NCI-H1105 treated with DMSO at 0.1 percent for 48 hours (cell line): ENCODE results near the gene CNGA3.
"Not testable (repeated sequence)": the region's sequence is repeated elsewhere in the genome, so short reads cannot be mapped to it uniquely, and the experiment has no call there.

Experiments
- DNase-seq: peaks from one replicate; lab custom pipeline; 2025; lab: John Stamatoyannopoulos, UW

Gene CNGA3

DNA sequence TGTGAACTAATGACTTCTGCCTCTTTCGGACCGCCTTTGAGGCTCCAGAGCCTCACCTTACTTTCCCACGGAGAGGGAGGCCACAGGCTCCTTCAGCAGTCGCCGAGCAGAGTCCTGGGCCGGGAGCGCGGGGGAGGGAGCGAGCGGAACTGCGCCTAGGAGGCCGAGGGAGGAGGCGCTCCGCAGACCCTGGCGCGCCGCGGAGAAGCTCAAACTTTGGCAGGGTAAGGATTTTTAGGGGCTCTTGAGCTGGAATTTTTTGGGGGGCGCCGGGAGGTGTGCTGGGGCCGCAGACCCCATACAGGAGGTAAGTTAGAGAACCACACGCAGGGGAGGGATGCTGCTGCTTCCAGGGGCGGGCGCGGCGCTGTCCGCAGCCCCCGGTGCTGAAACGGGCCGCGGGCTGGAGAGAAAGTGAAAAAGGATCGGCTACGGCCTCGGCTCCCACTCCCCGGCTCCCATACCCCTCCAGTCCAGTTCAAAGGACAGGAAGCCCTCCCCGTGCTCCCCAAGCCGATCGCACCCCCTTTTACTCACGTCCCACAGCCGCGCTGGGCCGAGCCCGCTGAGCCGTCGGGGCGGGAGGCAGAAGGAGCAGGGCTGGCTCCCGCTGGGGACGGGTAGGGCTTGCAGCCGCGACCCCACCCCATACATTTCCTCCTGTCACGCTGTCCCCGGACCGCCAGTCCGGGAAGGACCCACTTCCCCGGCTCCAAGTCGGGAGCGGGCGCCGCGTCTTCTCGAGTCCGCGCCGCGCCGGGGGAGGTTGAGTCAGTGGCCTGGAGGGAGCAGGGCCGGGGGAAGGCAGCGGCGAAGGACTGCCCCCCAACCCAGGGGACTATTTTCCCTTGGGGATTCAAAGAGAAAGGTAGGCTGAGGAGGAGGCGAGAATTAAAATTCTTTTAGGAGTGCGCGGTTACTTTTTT, at the start of gene CNGA3:
Gene CNGA3 (plus strand): TSS at position 146 of the 926 bp plus-strand sequence. CDS start 23,520 bp downstream, outside the sequence.
- no peak for DNase-seq

DNA sequence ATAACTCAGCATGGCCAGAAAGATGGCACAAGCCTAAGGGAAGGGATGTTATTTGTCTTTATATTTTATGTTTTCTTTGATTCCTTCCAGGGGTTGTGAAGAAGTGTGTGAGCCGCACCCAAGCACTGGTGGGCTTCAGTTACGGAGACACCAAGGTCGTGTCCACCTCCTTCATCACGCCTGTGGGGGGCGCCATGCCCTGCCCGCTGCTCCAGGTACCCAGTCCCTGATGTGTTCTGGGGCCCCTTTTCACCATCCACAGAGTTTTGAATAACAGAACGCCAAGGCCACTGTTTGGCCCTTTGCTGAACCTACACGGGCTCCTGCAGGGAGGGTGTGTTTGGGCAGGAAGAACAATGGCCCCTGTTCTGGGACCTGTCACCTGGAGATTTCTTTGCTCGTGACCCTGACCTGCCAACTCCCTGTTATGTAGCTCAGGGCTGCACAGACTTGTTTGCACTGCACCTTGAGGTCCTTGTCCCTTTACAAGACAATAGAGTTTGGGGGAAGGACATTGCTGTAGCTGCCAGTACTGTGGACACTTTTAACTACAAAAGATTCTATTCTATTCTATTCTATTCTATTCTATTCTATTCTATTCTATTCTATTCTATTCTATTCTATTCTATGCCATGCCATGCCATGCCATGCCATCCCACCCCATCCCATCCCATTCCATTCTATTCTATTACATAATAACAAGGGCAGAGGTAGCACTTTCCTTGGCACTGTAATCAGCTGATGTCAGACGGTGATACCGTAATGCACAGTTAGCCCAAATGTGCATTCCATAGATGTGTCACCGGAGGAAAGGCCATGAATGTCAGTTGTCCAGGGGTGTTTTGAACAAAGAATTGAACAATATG, 48.2 kb upstream of the CNGA3 start:
- DNase-seq, result no peak

- no peak for DNase-seq
These were observed 47.5 kb upstream of the CNGA3 start for GRCh38 chr2:98298683-98299164.

DNA sequence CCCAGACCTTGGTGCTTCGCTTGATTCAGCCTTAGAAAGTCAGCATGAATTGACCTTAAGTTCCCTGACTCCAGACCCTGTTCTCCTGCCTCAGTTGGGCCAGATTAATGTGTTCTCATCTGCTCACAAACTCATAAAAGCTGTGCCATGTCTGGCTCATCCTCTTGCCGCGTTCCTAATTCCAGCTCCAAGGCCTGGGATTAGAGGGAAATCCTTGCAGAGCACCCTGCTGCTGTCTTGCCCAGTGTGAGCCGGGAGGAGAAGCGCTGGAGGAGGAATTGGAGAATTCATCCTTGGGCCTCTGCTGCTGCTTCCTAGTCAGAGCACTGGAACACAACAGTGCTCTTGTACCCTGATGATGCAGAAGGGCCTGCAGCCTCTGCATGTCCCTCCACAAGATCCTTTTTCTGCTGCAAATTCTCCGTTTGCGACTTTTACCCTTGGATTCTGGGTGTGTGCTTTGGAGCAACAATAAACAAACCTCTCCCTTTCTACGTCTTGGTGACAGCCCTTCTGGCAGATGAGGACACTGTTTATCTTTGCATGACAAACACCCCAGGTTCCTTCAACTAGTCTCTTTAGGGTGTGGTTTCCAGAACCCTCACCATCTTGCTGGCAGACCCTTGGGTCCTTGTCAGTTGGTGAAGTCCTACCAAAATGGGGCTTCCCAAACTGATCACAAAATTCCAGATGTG, 46.9 kb upstream of the CNGA3 start:
- no peak for DNase-seq

DNA sequence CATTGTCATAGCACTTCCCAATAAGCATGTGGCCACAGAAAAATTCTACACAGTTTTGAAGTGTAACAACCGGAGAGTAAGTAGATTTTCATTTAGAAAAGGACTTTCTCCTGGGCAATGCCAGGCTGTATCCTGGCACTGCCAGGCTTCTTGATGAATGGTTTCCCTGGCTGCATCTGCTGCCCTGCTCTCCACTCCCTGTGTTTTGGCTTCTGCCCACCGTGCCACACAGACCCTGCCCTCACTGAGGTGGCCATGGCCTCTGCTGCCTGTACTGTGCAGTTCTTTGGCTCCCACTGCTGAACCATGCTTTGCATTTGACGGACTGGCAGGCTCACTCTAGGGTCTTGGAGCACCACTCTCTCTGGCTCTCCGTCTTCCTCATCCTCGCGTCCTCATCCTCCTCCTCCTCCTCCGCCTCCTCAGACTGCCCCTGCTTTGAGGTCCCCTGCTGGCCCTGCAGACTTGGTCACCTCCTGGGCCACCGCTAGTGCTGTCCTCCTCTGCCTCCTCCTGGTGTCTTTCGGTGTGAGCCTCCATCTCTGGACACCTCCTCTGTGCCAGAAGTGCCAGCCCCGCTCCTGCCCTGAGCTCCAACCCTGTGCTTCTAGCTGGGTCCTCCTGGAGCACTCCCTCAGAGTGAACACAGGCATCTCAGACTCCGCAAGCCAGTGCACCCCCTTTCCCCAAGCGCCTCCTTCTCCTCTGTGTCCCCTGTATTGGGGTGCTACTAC, 45.9 kb upstream of the CNGA3 start:
- no peak for DNase-seq

- DNase-seq, result no peak
These were observed 44.8 kb upstream of the CNGA3 start for GRCh38 chr2:98301469-98301868.

GRCh38 chr2:98307131-98307696, 39.0 kb upstream of the CNGA3 start:
- DNase-seq, result not testable (repeated sequence)

DNA sequence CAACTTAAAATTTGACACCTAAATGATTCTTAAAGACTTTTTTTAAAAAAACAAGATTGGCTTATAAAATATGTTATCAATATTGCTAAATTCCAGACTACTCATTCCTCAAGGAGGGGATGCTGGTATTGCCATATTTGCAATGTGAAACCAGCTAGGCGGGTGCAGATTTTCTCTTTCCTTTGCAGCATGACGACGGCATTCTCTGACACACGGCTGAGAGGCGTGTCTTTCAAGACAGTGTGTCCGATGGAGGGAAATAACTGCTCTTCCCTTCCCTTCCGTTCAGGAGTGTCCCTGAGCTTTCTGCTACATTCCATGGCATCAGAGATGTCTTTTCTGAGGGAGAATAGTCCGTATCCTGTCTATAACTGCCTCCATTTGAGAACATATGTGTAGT, 38.2 kb upstream of the CNGA3 start:
- no peak for DNase-seq

- DNase-seq, result no peak
These were observed 37.7 kb upstream of the CNGA3 start for GRCh38 chr2:98308532-98308931.

GRCh38 chr2:98309580-98309979, 36.7 kb upstream of the CNGA3 start:
- no peak for DNase-seq

DNA sequence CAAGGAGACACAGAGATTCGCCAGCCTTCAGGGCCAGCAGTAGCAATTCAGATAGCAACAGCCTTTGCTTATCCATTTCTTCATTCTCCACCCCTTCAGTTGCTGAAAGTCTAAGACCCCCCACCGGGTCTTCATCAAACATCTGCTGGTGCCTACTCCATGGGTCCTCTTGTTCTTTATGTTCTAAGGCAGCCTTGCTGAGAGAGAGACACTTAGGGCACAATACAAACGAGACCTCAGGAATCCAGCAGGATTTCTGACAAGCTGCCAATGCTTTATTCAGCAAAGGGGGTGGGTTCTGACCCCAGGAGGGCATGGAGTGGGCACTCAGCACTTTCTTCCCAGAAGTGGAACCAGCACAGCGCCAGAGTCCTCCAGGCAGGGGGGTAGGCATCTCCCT, 36.2 kb upstream of the CNGA3 start:
- DNase-seq, result no peak

DNA sequence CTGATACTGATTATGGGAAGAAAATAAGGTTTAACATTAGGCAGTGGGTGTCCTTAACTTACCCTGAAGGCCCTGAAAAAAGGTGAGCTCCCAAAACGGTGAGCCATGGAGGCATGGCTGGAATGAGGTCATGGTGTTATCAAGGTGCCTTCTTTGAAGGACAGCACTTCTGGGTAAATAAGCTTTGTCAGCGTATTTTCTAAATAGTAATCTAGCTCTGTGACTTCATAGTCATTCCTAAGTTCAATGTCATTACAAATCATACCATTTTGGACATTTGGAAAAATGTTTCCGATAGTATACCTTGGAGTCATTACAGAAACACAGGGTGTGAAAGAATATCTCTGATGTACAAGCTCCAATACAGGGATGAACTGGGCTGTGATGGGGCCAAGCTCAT, 35.2 kb upstream of the CNGA3 start:
- no peak for DNase-seq

DNA sequence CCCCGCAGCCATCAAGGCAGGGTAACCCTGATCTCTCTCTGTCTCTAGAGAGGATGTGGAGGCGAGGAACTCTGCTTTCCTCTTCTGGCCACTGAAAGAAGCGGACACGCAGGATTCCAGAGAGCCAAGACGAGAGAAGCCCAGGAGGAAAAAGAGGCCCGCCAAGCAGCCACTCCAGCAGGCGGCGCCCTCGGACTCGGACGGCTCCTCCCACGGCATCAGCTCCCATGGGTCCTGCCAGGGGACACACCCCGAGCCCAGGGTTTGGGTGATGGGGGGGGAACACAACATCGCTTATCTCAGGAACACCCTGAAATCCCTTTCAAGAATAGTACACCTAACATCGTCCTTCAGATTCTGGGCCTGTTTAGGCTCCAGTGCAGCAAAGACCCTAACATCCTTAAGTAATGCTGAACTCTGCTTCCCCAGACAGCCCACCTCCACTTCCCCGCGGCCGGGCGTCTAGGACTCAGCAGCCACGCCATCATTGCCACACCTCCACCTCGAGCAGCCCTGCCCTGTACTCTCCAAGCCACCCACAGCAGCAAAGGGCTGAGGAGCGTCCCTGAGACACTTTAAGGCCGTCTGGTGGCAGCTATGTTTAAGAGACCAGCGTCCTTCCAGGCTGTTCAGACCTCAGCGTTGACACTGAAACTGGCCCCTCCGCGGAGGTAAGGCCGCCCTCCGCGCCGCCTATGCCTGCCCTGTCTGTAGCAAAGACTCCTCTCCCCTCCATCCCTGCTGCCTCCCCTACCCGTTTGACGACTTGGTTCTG, 34.3 kb upstream of the CNGA3 start:
- no peak for DNase-seq

GRCh38 chr2:98313492-98314250, 32.6 kb upstream of the CNGA3 start:
- no peak for DNase-seq

DNA sequence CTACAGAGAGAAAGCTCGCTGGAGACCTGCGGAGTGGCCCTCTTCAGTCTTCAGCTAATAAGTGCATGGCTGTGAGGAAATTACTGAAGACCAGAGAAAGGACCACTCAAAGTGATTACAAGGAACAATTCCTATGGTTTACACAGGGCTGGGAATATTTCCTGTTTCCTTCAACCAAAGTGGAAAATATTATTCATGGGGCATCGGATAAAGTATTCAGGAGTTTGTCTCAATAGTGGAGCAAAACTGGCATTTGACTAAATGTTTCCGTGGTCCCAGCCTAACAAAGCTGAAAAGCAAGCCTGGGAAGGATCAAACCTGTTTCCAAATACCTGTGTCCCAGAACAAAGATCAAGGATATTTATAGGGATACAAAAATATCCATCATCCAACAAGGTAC, 32.0 kb upstream of the CNGA3 start:
- DNase-seq, result no peak

- DNase-seq, result no peak
These were observed 30.3 kb upstream of the CNGA3 start for GRCh38 chr2:98315957-98316356.

- no peak for DNase-seq
These were observed 29.0 kb upstream of the CNGA3 start for GRCh38 chr2:98317214-98317613.

DNA sequence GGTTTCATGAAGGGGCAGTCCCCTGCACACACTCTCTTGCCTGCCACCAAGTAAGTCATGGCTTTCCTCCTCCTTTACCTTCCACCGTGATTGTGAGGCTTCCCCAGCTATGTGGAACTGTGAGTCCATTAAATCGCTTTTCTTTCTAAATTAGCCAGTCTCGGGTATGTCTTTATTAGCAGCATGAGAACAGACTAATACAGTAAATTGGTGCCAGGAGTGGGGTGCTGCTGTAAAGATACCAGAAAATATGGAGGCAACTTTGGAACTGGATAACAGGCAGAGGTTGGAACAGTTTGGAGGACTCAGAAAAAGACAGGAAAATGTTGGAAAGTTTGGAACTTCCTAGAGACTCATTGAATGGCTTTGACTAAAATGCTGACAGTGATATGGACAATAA, 26.1 kb upstream of the CNGA3 start:
- DNase-seq, result not testable (repeated sequence)

DNA sequence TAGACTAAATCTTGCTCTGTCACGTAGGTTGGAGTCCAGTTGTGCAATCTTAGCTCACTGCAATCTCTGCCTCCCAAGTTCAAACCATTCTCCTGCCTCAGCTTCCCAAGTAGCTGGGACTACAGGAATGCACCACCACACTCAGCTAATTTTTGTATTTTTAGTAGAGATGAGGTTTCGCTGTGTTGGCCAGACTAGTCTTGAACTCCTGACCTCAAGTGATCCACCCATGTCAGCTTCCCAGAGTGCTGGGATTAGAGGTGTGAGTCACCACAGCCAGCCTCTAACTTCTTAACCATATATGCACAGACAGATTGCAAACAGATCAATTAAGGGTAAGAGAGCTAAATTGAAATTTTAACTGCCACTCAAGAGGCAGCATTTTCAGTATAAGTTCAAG, 22.1 kb upstream of the CNGA3 start:
- DNase-seq, result no peak

DNA sequence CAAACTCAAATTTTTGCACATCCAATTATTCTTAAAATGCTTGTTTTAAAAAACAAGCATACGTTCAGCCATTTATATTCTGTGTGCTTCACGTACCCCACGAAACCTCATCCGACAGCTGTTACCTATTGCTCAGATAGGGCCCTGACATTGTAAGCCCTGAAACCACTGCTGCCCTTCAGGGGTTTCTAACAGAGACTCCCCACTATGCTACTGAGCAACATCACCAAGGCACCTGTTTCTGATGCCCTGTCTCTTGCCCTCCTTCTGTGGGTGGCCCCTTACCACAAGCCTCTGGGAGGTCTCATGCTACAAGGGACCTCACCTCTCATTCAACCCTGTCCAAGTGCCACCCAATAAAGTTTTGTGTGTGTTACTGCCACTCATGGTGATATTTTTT, 18.5 kb upstream of the CNGA3 start:
- DNase-seq, result no peak
